ENCODE measurements around the gene AMN1.

DNA sequence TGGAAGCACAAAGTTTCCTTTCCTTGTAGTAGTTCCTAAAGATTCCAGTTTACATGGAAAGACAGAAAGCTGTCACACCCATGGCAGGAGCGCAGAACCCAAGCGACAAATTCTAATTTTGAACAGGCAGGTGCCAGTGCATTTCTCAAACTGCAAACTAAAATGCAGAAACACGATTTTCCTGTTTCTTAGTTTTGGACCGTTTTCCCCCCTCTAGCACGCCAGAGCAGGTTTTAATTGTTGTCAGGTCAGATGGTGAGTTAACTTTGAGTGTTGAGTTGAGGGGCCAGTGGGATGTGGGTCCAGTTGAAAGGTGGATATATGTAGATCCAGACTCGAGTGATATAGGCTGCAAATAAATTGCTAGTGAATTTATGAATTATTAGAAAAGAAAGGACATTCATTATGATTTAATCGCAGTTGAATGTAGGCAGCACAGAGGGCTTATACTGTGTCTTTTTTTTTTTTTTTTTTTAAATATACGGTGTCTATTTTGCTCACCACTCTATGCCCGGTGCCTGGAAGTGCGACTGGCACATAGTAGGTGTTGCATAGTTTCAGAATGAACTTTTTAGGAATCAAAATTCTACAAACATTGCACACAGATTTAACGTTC is 70.2 kb downstream of the AMN1 start:
- TF ChIP-seq CTCF (conservative IDR thresholded peaks at IDR 0.05; ENCODE audit: low read depth, low read length) (no peak), EZH2phosphoT487 (IDR thresholded peaks at IDR 0.05; ENCODE audit: borderline replicate concordance, low read length) (no peak)

Data from PC-3 (cell line).